Measurements from ENCODE around the gene PPA2. TPM values are rescaled to one million over a fixed set of nuclear protein-coding genes. Genes with fewer than 3 reads are reported as not detected.

PPA2 gene
- total RNA-seq, 1 donor from 2014 or later, result 75.9 TPM

DNA sequence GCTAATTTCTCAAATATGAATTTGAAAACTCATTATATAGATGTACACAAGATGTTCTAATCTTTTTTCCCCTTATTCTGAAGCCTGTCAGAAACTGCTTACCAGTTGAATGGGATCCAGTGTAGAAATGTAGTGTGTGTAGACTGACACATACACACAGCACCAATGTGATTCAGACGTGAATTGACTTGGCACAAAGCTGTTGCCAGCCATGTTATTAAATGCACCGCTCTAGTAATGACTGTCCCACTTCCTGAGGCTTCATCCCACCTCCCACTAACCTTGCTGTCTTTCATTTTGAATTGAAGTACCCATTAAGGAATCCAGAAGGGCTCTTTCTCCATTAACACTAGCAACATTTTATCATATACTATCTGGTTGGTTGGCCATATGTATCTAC is 146.6 kb downstream of the PPA2 start:
- Mint-ChIP-seq H3K4me3 (ENCODE audit: low read depth) (no peak overlapping the region), H3K9me3 (no peaks in the 10 kb centered on the region), H3K4me1 (ENCODE audit: low read depth) (peaks cover 2% of the 10 kb centered on the region), H3K27ac (no peak overlapping the region), H3K36me3 (ENCODE audit: low read depth) (no peaks in the 10 kb centered on the region), H3K27me3 (ENCODE audit: low read depth) (no peaks in the 10 kb centered on the region)
- intact Hi-C loops (cut with micrococcal nuclease), result no loop called here
- DNase-seq (ENCODE audit: low spot score), result no peak

Other genes with a start within 250 kb of the PPA2 start
- not detected in 2 replicates for gene ARHGEF38, start 78.6 kb upstream of the PPA2 start, total RNA-seq
- 18.5 and 22.0 TPM in 2 replicates for gene INTS12, start 234.6 kb upstream of the PPA2 start, total RNA-seq
- gene GSTCD, start 234.7 kb upstream of the PPA2 start, total RNA-seq, result 15.7 and 16.7 TPM in 2 replicates

Measured in activated T-helper 2 cell treated with anti-CD3 and anti-CD28 coated beads, Interferon-gamma antibody, Interleukin-2, Interleukin-4, amounts not matched to agents 10 μg/mL and 5 μg/mL and 100 μg/mL, durations not matched to agents 14 hours and 24 hours and 36 hours (primary cell).